A549 (cell line): ENCODE results near the gene GRPEL2. TPM values are rescaled to one million over a fixed set of nuclear protein-coding genes. Genes with fewer than 3 reads are reported as not detected.
A peak's percentile ranks its signal among the peaks of the same experiment; 100 is the strongest.

Experiments used
- ATAC-seq, 2 experiments: fragments of 200-7000 bp in 1 of 2; fragments of >200 bp in 1 of 2; cut with Nextera tagmentation in 1 of 2; cut with Tn5 transposase in 1 of 2; 3 replicates each; pipeline versions ENCODE4 v1.8.0 to v1.9.1; 2018 to 2020; ENCODE audit warnings: mild to moderate bottlenecking in 1 of 2, moderate library complexity in 1 of 2
- CTCF ChIA-PET: fragments of 300-600 bp; sonication (Branson Sonifier 250); formaldehyde crosslinking; extraction: SDS; loops from one replicate; lab custom pipeline; 2021; ENCODE audit warnings: antibody characterized with exemption, inconsistent platforms; lab: Yijun Ruan, JAX
- POLR2A ChIA-PET: fragments of 350-600 bp; formaldehyde crosslinking; extraction: SDS; loops from one replicate; lab custom pipeline; 2021; ENCODE audit warnings: antibody characterized with exemption, inconsistent platforms; lab: Yijun Ruan, JAX
- DNase-seq, 2 experiments: peaks; one replicate each; pipeline versions ENCODE4 v3.0.0 to v3.0.0-alpha.2; 2011 to 2016; ENCODE audit warnings: low read depth in 1 of 2, low spot score in 1 of 2
- FAIRE-seq: peaks from 2 replicates; lab custom pipeline; 2011; peaks lifted over from hg19 to GRCh38; lab: Jason Lieb, UNC
- H3K27ac ChIP-seq, 2 experiments: fragments of >200 bp; sonication (Bioruptor Twin); formaldehyde crosslinking; 3 replicates each; pipeline ENCODE4 v1.5.1; 2016 to 2017
- H3K4me1 ChIP-seq: fragments of >200 bp; sonication (Bioruptor Twin); formaldehyde crosslinking; 3 replicates; pipeline ENCODE4 v1.6.1; 2016
- H3K4me2 ChIP-seq: fragments of >200 bp; sonication (Bioruptor Twin); formaldehyde crosslinking; 3 replicates; pipeline ENCODE4 v1.6.1; 2016
- H3K4me3 ChIP-seq: fragments of >200 bp; sonication (Bioruptor Twin); formaldehyde crosslinking; 3 replicates; pipeline ENCODE4 v1.5.1; 2016
- H3K9me3 ChIP-seq: fragments of >200 bp; sonication (Bioruptor Twin); formaldehyde crosslinking; 3 replicates; pipeline ENCODE4 v1.6.1; 2016
- ATOH8 ChIP-seq: fragments of 250-450 bp; sonication (Bioruptor Pico); IDR thresholded peaks from 2 replicates; pipeline ENCODE4 v1.5.0; 2020; ENCODE audit warnings: low read depth, mild to moderate bottlenecking, moderate library complexity
- BHLHE40 ChIP-seq: IDR thresholded peaks from 2 replicates; pipeline ENCODE4 v1.6.1; 2012; ENCODE audit warnings: low read depth, low read length, inconsistent platforms
- CBX2 ChIP-seq: fragments of 200-600 bp; sonication (generic); IDR thresholded peaks from 2 replicates; pipeline ENCODE4 v1.6.1; 2016; ENCODE audit warnings: low read depth, mild to moderate bottlenecking, borderline replicate concordance
- CHD4 ChIP-seq: fragments of 200-600 bp; sonication (generic); IDR thresholded peaks from 2 replicates; pipeline ENCODE4 v1.6.1; 2016; ENCODE audit warnings: antibody characterized with exemption, mild to moderate bottlenecking, borderline replicate concordance
- EHF ChIP-seq: fragments of 250-450 bp; sonication (Bioruptor Pico); IDR thresholded peaks from 2 replicates; pipeline ENCODE4 v1.5.0; 2020; ENCODE audit warnings: mild to moderate bottlenecking
- EP300 ChIP-seq, 2 experiments: fragments of >200 bp; sonication (Bioruptor Twin); formaldehyde crosslinking; IDR thresholded peaks; 2 replicates in 1 of 2; 3 replicates in 1 of 2; pipeline ENCODE4 v1.6.1; 2016 to 2017
- FOSL2 ChIP-seq, 2 experiments: fragments of 450-650 bp in 1 of 2; fragments of >200 bp in 1 of 2; sonication (Bioruptor Twin) in 1 of 2; formaldehyde crosslinking; IDR thresholded peaks; 2 replicates each; pipeline versions ENCODE4 v1.5.0 to v1.6.1; 2016 to 2020; ENCODE audit warnings: mild to moderate bottlenecking in 1 of 2, moderate library complexity in 1 of 2
- FOXS1 ChIP-seq: fragments of 250-450 bp; sonication (Bioruptor Pico); IDR thresholded peaks from 2 replicates; pipeline ENCODE4 v1.5.0; 2020; ENCODE audit warnings: mild to moderate bottlenecking, moderate library complexity
- HES2 ChIP-seq: fragments of >200 bp; sonication (Bioruptor Twin); formaldehyde crosslinking; IDR thresholded peaks from 2 replicates; pipeline ENCODE4 v1.6.1; 2016
- HOXB5 ChIP-seq: fragments of 250-450 bp; sonication (Bioruptor Pico); IDR thresholded peaks from 2 replicates; pipeline ENCODE4 v1.5.0; 2020; ENCODE audit warnings: mild to moderate bottlenecking, moderate library complexity
- JUN ChIP-seq, 2 experiments: fragments of >200 bp; sonication (Bioruptor Twin); formaldehyde crosslinking; IDR thresholded peaks; 2 replicates in 1 of 2; 3 replicates in 1 of 2; pipeline ENCODE4 v1.6.1; 2016 to 2017
- MAX ChIP-seq: IDR thresholded peaks from 2 replicates; pipeline ENCODE4 v1.6.1; 2012
- NFE2L2 ChIP-seq: fragments of 150-350 bp; conservative IDR thresholded peaks from 2 replicates; pipeline ENCODE4 v1.6.1; 2014; ENCODE audit warnings: low read length
- NPAS2 ChIP-seq: fragments of 250-450 bp; sonication (Bioruptor Pico); IDR thresholded peaks from 2 replicates; pipeline ENCODE4 v1.8.0; 2022; ENCODE audit warnings: mild to moderate bottlenecking, moderate library complexity, borderline replicate concordance
- NR3C1 ChIP-seq: fragments of >200 bp; sonication (Bioruptor Twin); formaldehyde crosslinking; IDR thresholded peaks from 3 replicates; pipeline ENCODE4 v1.6.1; 2017
- PHF8 ChIP-seq: fragments of 200-600 bp; sonication (generic); IDR thresholded peaks from 2 replicates; pipeline ENCODE4 v1.6.1; 2016; ENCODE audit warnings: low read depth, mild to moderate bottlenecking, antibody characterized with exemption, moderate library complexity, borderline replicate concordance
- POLR2A ChIP-seq: IDR thresholded peaks from 2 replicates; pipeline ENCODE4 v1.6.1; 2012; ENCODE audit warnings: mild to moderate bottlenecking, low read length
- RAD21 ChIP-seq, 2 experiments: fragments of >200 bp in 1 of 2; sonication (Bioruptor Twin) in 1 of 2; formaldehyde crosslinking in 1 of 2; IDR thresholded peaks in 1 of 2; conservative IDR thresholded peaks in 1 of 2; 2 replicates in 1 of 2; 3 replicates in 1 of 2; pipeline ENCODE4 v1.6.1; 2012 to 2018; ENCODE audit warnings: inconsistent platforms in 1 of 2
- RCOR1 ChIP-seq: fragments of 150-350 bp; IDR thresholded peaks from 2 replicates; pipeline ENCODE4 v1.6.1; 2014; ENCODE audit warnings: antibody characterized with exemption, low read length, low read depth
- RFX5 ChIP-seq: fragments of 450-650 bp; IDR thresholded peaks from 2 replicates; pipeline ENCODE4 v1.7.1; 2014; ENCODE audit warnings: antibody characterized with exemption, mild to moderate bottlenecking, moderate library complexity
- RNF2 ChIP-seq: fragments of 200-600 bp; sonication (generic); IDR thresholded peaks from 2 replicates; pipeline ENCODE4 v1.6.1; 2016; ENCODE audit warnings: low read depth, mild to moderate bottlenecking, antibody characterized with exemption, moderate library complexity, borderline replicate concordance
- SMC3 ChIP-seq: fragments of >200 bp; sonication (Bioruptor Twin); formaldehyde crosslinking; IDR thresholded peaks from 3 replicates; pipeline ENCODE4 v1.6.1; 2018; ENCODE audit warnings: inconsistent platforms
- TP53 ChIP-seq: fragments of 250-450 bp; sonication (Bioruptor Pico); IDR thresholded peaks from 2 replicates; pipeline ENCODE4 v1.5.0; 2021; ENCODE audit warnings: mild to moderate bottlenecking, moderate library complexity
- USF2 ChIP-seq: fragments of 450-650 bp; IDR thresholded peaks from 2 replicates; pipeline ENCODE4 v1.6.1; 2014; ENCODE audit warnings: antibody characterized with exemption
- ZFP36 ChIP-seq: fragments of 450-650 bp; IDR thresholded peaks from 2 replicates; pipeline ENCODE4 v1.6.1; 2014; ENCODE audit warnings: borderline replicate concordance; ENCODE audit not compliant: partially characterized antibody
- WGBS: methylation state at CpG from one replicate; pipeline ENCODE4 v1.1.6; 2017; ENCODE audit errors: missing lambda C conversion rate; 5-methylcytosine and 5-hydroxymethylcytosine counted together
- polyA plus RNA-seq, 4 experiments: library from polyadenylated mRNA; depleted of rRNA in 3 of 4; stranded (reverse); fragments of >200 nt; fragmentation: RNase III in 1 of 4; extraction: RNeasy Plus Mini Kit Qiagen cat#74134 plus additional on column Dnase treatment in 1 of 4; gene quantifications; 2 replicates in 3 of 4; 3 replicates in 1 of 4; pipeline ENCODE4 v1.2.3, GENCODE V29; 2011 to 2017
- TF ChIP-seq, protein P1 (sequence below): fragments of >200 bp; sonication (Bioruptor Twin); formaldehyde crosslinking; IDR thresholded peaks from 3 replicates; pipeline ENCODE4 v1.5.1; 2016
- TF ChIP-seq, protein P2 (sequence below): fragments of >200 bp; sonication (Bioruptor Twin); formaldehyde crosslinking; IDR thresholded peaks from 3 replicates; pipeline ENCODE4 v1.6.1; 2016

The GRPEL2 gene
- polyA plus RNA-seq, 2 of the 4 experiments (the other 2 are of a cell fraction) = 10.4 to 26.4 TPM

DNA sequence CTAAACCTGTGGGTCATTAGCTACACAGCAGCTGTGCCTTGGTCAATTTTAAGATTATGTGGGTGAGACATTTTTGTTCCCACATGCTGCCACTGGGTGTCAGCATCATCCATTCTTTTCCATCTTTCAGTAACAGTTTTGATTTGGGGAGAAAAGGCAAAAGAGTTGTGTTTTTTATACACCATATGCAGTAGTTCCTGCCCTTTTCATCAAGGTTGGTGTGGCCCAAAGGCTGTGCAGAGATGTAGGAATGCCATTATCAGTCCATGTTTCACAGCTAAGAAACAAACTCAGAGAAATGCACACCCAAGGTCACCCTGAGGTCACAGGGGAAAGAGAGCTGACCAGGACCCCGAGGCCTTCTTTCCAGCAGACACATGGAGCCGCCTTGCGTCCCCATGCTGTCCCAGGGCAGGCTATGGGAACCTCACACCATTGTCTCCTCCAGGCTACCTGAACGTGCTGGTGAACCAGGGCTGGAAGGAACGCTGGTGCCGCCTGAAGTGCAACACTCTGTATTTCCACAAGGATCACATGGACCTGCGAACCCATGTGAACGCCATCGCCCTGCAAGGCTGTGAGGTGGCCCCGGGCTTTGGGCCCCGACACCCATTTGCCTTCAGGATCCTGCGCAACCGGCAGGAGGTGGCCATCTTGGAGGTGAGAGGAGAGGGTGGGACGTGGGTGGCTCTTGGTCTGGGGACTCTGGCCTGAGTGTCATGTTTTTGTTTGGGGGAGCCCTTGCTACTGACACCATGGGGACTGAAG is 27.8 kb upstream of the GRPEL2 start:
- peak overlapping the region in 1 of 2 experiments; percentile 28; a peak in 1 of 6 replicates for H3K27ac ChIP-seq
- no peak overlapping the region for H3K4me2 ChIP-seq
- H3K9me3 ChIP-seq = no peaks in the 10 kb centered on the region
- FAIRE-seq (no peak), DNase-seq (peak; percentile 51 to 69), ATAC-seq (peak; percentile 55 to 72; a peak in 5 of 6 replicates)
- WGBS = 73% methylated on average over 10 of the region's 14 CpGs
- H3K4me1 ChIP-seq = peaks cover 15% of the 10 kb centered on the region
- H3K4me3 ChIP-seq = no peak overlapping the region
- peak; percentile 83 for TF ChIP-seq SMC3
- TF ChIP-seq, protein P1, sequence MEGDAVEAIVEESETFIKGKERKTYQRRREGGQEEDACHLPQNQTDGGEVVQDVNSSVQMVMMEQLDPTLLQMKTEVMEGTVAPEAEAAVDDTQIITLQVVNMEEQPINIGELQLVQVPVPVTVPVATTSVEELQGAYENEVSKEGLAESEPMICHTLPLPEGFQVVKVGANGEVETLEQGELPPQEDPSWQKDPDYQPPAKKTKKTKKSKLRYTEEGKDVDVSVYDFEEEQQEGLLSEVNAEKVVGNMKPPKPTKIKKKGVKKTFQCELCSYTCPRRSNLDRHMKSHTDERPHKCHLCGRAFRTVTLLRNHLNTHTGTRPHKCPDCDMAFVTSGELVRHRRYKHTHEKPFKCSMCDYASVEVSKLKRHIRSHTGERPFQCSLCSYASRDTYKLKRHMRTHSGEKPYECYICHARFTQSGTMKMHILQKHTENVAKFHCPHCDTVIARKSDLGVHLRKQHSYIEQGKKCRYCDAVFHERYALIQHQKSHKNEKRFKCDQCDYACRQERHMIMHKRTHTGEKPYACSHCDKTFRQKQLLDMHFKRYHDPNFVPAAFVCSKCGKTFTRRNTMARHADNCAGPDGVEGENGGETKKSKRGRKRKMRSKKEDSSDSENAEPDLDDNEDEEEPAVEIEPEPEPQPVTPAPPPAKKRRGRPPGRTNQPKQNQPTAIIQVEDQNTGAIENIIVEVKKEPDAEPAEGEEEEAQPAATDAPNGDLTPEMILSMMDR = peak; percentile 87
- peak; percentile 80 to 87 for TF ChIP-seq RAD21 (conservative IDR thresholded peaks at IDR 0.05 in 1 of 2, IDR thresholded peaks at IDR 0.05 in 1 of 2)
- no peak for TF ChIP-seq JUN (IDR thresholded peaks at IDR 0.05)
- ChIA-PET POLR2A (interaction anchor here (2.2 kb wide), 1 partner anchor 28 kb away, joined by 6 read pairs; the partner anchor contains the start of gene GRPEL2), CTCF (interaction anchor here (0.7 to 21.3 kb wide), 38 partner anchors 8 to 305 kb away, joined by 3 to 275 read pairs (median 4); partner anchors contain the start of genes GRPEL2, IL17B and PCYOX1L)

DNA sequence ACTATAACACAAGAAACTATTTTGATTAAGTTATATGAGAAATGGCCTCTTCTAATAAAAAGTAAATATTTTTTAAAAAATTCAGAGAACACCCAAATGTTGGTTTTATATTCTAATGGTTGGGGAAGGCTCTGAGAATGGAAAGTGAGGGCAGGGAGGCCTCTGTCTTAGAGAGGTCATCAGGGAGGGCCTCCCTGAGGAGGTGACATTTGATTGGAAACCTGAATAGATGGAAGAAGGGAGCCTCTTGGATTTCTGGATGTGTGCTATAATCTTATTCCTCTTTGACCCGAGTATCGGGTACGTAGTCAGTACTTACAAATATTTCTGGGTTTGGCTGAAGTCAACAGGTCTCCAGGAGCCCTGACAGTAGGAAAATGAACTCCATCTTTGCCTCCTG is 26.1 kb upstream of the GRPEL2 start:
- no peak overlapping the region for H3K27ac ChIP-seq
- TF ChIP-seq NPAS2 (CRISPR knock-in tag) = no peak
- TF ChIP-seq ZFP36 = peak; percentile 48
- TF ChIP-seq EP300 (IDR thresholded peaks at IDR 0.05) = no peak
- TF ChIP-seq RFX5 = no peak
- TF ChIP-seq POLR2A = no peak
- TF ChIP-seq FOXS1 = no peak
- no peak for TF ChIP-seq CBX2
- no peak for FAIRE-seq
- no peaks in the 10 kb centered on the region for H3K9me3 ChIP-seq
- 88% methylated on average over 3 of the region's 3 CpGs for whole genome bisulfite sequencing
- peaks cover 15% of the 10 kb centered on the region for H3K4me1 ChIP-seq
- POLR2A ChIA-PET = no interaction called here
- no peak overlapping the region for H3K4me3 ChIP-seq
- CTCF ChIA-PET = interaction anchor here (1.1 to 21.3 kb wide), 9 partner anchors 9 to 300 kb away, joined by 3 to 275 read pairs (median 9); partner anchors contain the start of genes GRPEL2, IL17B and PCYOX1L
- no peak overlapping the region for H3K4me2 ChIP-seq
- no peak for DNase-seq
- no peak for ATAC-seq

- ATAC-seq = peak; percentile 76 to 93
- H3K4me1 ChIP-seq = peaks cover 21% of the 10 kb centered on the region
- WGBS = 38% methylated on average over 4 of the region's 4 CpGs
- H3K4me3 ChIP-seq = no peak overlapping the region
- DNase-seq = peak; percentile 72 to 88
- H3K27ac ChIP-seq = peak overlapping the region; percentile 72 to 78
- H3K9me3 ChIP-seq = no peaks in the 10 kb centered on the region
- CTCF ChIA-PET = interaction anchor here (0.6 to 21.3 kb wide), 16 partner anchors 20 to 315 kb away, joined by 3 to 275 read pairs (median 6); partner anchors contain the start of genes CSNK1A1, GRPEL2, IL17B and PCYOX1L
- FAIRE-seq = no peak
- POLR2A ChIA-PET = interaction anchor here (0.6 to 2.5 kb wide), 3 partner anchors 24 to 241 kb away, joined by 3 to 19 read pairs (median 4); partner anchors contain the start of gene GRPEL2
- peak overlapping the region; percentile 61 for H3K4me2 ChIP-seq
- no peak for TF ChIP-seq RFX5
- TF ChIP-seq NR3C1 = no peak
- TF ChIP-seq USF2 = peak; percentile 82
- TF ChIP-seq NFE2L2 = peak; percentile 52
- TF ChIP-seq FOSL2 (IDR thresholded peaks at IDR 0.05) = no peak
- TF ChIP-seq FOSL2 (CRISPR knock-in tag; IDR thresholded peaks at IDR 0.05) = no peak
- TF ChIP-seq CHD4 = no peak
- TF ChIP-seq TP53 (CRISPR knock-in tag) = no peak
- TF ChIP-seq MAX = peak; percentile 47; the same call in 1 of the 2 replicates
- no peak for TF ChIP-seq EHF (CRISPR knock-in tag)
- no peak for TF ChIP-seq RNF2
- TF ChIP-seq PHF8 = no peak
- TF ChIP-seq HOXB5 (CRISPR knock-in tag) = no peak
- TF ChIP-seq BHLHE40 = no peak
- TF ChIP-seq, protein P2, sequence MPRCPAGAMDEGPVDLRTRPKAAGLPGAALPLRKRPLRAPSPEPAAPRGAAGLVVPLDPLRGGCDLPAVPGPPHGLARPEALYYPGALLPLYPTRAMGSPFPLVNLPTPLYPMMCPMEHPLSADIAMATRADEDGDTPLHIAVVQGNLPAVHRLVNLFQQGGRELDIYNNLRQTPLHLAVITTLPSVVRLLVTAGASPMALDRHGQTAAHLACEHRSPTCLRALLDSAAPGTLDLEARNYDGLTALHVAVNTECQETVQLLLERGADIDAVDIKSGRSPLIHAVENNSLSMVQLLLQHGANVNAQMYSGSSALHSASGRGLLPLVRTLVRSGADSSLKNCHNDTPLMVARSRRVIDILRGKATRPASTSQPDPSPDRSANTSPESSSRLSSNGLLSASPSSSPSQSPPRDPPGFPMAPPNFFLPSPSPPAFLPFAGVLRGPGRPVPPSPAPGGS = no peak
- no peak for TF ChIP-seq HES2
- no peak for TF ChIP-seq ATOH8 (CRISPR knock-in tag)
- TF ChIP-seq RCOR1 = no peak
These were observed 24.4 kb upstream of the GRPEL2 start for GRCh38 chr5:149320791-149321330.
